ENCODE results near the gene LMO4. TPM values are rescaled to one million over a fixed set of nuclear protein-coding genes. Genes with fewer than 3 reads are reported as not detected.
A peak's percentile ranks its signal among the peaks of the same experiment; 100 is the strongest.

The LMO4 gene
- total RNA-seq, 1 experiment from 2014 or later: 48.4 TPM

DNA sequence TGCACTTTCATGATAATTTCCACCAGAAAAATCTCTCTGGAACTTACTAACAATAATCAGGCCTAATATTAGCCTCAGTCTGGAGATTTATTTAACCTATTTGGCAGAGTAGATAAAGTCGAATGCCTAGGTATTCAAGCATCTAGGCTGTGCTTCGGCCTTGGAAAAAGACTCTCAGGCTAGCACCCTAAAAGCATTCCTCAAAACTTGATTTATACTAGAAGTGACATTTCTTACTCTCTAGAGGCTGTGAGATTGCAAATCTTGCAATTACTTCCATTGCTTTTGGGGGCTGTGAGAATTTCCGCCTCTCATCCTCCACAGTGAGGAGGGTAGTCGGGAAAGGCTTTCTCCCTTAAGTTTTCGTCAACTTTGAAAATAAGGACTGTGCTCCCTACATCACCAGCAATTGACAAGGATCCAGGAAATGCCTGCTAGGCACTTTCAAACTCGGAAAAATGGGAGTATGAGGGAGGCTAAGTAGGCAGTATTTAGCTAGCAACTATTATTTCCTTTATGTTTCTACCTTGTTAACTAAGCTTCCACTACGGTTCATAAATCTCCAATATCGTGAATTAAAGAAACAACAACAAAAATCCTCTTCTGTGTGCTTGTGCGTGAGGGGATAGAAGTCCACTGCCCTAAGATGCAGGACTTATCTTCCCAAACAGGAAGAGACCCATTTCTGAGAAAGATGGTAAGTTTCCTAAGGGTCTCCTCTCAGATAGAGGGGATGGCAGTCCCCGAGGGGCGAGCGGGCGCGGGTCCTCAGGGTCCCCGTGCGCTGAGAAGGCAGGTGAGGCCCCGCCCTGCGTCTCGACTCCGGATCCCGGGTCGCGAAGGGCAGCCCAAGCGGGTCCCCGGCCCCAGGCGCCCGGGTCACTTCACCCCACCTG is 1.1 kb upstream of the LMO4 start:
- DNase-seq (ENCODE audit: low read depth): no peak

DNA sequence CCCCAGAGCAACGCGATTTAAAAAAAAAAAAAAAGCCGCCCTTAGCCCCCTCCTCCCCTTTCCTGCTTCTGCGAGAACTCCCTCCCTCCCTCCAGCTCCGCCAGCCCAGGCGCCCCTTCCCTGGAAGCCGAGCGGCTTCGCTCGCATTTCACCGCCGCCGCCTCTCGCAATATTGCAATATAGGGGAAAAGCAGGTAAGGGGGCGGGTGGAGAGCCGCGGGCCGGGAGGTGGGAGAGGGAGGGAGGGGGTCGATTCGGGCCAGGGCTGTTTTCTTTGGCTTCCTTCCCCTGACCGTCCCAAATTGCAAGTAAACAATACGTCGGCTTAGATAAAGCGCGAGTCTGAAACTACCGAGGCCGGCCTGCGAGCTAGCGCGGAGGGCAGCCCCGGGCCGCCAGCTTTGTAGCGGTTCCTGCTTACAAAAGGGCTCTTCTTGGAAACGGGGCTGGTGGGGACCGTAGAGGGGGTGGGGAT is 408 bp downstream of the LMO4 start:
- DNase-seq (ENCODE audit: low read depth): peak; percentile 72

DNA sequence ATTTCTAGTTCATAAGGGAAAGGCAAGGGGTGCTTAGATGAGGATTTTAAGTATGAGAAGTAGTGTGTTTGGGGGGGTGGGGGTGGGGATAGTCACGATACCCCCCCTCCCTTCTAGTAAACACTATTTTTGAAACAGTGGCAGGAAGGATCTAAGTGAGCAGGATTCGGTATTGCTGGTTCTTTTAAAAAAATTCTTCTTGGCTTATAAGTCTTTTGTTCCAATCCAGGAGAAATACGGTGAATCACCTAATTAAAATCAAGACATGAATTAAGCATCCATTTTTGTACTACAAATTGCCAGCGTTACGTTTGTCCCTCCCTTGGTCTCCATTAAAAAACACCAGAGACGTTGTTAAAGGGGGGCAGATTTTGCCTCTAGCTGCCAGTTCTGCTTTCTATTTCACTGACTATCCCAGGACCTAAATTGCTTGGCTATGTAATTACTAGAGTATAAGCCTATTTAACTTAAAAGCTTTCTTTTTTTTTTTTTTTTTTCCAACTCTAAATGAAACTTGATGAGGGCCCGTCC is 911 bp downstream of the LMO4 start:
- peak; percentile 30 for DNase-seq (ENCODE audit: low read depth)

DNA sequence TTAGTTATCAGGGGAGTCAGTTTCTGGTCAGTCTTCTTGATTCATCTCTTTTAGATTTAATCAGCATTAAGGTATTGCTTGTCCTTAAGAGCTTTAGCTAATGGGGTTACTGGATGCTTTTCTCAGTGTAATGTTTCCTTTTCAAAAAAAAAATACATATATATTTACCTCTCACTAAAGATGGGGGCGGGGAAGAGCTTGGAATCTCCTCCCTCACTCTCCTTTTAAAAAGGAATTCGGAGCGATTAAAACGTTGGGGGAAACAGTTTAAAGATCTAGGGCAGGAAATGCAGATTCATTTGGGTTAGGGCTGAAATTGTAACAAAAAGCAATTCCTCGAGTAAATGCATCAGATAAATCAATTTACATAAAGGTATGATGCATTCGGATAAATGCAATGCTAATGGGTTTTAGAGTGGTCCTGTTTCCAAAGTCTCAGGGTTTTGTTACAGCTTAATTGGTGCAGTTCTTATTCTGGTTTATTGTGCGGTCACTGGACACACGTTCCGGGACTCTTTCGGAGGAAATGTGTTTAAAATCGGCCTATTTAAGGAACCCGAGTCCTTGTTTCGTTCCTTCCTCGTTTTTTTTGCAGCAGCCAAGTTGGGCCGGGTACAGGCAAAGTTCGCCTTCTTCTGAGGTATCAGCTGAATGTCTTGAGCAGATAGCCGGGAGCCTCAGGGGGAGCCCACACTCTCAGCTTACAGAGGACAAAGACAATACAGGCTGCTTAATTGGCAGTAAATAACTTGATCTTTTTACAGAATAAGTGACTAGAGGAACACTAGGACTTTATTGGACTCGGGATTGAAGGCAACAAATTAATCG is 1.6 kb downstream of the LMO4 start:
- peak; percentile 46 for DNase-seq (ENCODE audit: low read depth)

DNA sequence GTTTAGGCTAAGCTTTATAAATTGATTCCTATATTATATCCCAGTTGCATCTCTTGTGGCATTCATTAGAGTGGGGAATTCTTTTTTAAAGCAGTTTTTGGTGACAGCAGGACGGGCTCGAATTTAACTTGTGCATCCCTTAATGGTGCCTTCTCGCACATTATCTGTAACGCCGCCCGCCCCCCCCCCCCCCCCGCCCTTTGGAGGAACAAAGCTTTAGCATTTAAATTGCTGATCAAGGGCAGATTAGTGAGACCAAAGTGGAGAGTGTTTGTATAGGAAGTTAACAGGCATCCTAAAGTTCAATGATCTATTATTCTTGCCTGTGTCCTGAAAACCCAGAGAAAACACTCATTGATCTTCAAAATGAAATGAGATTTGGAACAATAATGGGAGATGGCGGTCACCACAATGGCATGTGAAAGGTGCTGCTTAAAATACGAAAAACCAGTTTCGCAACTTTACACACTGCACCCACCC is 2.2 kb downstream of the LMO4 start:
- DNase-seq (ENCODE audit: low read depth): no peak

DNA sequence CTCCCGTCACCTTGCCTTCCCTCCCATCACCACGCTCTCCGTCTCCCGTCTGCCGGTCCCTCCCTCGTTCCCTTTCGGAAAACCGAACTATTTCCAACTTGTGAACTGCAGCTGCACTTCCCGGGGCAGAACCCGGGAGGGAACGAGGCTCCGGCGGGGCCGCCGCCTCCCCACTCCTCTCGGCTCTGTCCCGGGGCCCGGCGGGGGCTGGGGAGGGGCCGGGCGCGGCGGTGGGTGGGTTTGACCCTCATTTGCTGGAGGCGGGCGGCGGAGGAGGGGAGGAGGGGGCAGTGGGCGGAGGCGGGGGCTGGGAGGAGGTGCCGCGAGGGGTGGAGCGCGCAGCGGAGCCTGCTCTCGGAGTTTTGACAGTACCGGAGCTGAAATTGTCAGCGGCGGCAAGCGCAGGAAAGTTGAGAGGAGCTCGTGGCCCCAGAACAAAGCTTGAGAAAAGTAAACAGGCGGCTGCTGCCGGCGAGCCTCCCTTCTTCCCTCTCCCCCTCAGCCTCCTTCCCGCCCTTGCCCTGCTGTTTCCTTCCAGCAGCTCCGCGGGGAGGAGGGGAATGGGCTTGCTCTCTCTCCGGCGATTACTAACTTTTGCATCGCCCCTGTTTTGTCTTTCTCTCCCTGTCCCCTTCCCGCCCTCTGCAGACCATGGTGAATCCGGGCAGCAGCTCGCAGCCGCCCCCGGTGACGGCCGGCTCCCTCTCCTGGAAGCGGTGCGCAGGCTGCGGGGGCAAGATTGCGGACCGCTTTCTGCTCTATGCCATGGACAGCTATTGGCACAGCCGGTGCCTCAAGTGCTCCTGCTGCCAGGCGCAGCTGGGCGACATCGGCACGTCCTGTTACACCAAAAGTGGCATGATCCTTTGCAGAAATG is 2.9 kb downstream of the LMO4 start:
- peak; percentile 80 for DNase-seq (ENCODE audit: low read depth)

DNA sequence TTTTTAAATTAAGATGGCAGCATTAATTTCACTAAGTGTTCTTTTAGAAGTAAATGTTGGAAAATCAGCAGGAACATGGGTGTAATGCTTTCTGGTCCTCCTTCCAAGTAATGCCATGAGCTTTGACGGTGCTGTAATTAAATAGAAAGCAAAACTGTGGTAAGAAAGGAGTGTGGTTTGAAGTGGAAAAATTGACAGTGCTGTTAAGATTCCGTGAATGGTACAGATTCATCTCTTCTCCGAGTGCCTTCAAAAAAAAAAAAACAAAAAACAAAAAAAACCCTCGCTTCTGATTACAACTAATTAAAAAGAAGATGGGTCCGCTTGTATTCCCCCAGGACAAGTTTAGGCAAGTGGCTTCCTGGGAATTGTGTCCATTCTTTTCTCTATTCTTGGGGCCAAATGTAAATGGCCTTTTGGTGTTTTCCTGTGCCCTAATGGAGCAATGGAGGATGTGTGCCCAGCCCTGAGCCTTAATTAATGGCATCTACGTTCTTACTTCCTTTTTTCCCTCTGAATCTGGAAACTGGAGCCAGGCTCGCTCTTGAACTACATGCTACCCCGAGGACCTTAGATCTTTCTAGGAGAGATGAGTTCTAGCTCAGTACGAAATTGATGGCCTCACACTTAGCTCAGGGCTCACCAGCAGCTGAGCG is 5.1 kb downstream of the LMO4 start:
- DNase-seq (ENCODE audit: low read depth): no peak

DNA sequence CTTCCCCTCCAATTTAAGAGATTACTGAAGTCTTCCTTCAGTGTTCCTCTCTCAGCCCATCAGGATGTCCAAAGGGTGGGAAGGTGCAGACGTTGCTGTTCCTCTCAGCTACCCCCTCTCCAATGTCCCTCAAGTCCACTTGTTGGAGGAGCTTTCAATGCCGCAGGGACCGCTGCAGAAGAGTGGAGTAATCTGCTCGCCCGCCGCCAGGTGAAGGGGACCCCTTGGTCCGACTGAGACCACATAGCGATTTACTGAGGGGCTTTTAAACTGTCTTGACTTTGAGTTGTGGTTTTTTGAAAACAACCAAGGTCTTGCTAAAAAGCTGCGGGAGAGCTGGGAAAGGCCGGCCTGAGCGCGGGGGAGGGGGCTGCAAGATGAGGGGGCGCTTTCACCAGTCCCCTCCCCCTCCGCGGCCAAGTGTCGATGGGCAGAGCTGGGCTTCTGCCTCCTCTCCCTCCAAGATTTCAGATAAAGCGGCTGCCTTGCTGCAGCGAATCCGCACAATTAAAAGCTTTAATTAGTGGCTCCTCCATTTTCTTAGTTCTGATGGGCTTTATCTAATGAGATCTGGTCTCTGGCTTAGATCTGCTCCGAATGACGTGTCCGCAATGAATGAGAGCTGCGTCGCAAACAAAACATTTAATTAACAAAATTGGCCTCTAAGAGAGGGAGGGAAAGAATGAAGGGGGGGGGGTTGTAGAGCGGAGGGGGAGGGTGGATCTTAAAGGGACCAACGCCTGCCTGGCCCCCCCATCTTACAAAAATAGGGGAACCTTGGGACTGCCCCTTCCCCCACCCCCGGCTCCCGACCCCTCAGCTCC is 5.9 kb downstream of the LMO4 start:
- peak; percentile 36 for DNase-seq (ENCODE audit: low read depth)

DNA sequence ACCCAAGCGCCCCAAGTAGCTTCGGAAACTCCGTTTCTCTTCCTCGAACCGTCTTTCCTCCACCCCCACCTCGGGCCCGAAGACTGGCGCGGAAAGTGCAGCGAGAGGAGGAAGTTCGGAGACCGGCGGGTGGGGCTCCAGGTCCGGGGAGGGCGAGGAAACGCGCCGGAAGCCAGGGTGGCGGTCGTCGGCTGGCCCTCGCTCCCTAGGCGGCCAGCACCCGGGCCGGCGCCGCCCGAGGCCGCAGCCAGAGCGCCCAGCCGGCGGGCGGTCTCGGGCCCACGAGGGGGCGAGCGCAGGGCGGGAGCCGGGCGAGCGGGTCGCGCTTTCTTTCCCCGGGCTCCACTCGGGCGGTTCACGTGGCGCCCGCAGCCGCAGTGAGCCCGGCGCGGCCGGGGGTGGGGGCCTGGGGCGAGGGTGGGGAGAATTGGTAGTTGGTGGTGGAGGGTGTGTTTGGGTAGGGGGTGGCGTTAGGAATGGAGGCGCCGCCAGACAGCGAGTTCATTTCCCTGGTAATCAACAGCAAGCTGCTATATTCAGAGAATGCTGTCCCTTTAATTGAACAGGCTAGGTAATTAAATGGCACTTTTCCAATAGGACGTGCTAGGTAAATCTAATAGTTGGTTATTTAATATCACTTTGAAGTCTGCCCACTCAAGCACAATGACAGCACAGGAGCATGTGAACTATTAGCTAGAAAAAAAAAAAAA is 6.7 kb downstream of the LMO4 start:
- DNase-seq (ENCODE audit: low read depth): peak; percentile 82

DNA sequence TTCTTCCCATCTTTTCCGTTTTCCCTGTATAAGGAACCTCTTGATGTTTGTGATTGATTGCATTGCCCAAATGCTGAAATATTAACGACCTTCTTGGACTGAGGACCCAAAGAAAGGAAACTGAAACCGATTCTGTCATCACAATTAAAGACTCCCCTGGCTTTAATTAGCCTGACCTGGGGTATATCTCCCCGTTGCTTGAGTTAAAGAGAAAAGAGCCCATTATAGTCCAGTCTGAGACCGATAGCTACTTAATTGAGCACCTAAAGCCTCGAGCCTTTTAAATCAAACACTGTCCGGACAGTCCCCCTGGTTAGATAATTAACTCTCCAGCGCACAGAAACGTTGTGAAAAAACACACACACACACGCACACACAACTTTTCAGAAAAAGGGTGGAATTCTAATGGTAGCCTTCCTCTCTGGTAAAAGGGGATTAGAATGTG is 8.0 kb downstream of the LMO4 start:
- DNase-seq (ENCODE audit: low read depth): no peak

DNA sequence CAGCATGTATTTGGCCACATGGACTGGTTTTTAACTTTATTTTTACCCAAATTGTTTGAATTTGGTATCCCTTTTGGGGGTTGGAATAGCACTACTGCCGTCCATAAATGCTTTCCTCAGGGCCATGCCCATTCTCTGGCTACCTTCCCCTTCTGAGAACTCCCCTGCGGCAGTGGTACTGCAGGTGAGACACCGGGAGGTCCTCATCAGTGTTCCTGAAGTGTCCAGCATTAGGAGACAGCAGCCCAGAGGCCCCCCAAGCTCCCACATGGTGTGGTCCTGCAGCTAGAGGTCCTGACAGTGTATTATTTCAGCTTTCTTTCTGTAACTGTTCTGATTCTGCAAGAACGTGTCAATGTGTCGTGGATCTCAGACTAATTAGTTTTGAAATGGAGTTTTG is 8.9 kb downstream of the LMO4 start:
- DNase-seq (ENCODE audit: low read depth): no peak

DNA sequence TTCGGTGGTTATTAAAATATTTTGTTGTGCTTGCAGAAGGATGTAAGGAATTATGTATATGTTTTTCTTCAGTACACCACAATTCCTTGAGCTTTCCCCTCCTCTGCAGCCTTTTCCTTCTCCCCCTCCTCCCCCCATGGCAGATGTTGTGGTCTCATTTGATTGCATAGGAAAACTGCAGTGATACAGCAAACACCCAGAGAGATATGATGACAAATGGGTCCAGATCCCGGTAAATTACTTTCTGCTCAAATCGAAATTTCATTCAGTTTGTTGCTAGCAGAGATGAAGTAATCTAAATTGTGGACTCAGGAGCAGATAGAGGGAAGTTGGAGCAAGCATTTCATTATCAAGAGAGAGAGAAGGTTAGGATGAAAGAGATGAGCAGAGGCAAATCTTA is 9.9 kb downstream of the LMO4 start:
- no peak for DNase-seq (ENCODE audit: low read depth)

DNA sequence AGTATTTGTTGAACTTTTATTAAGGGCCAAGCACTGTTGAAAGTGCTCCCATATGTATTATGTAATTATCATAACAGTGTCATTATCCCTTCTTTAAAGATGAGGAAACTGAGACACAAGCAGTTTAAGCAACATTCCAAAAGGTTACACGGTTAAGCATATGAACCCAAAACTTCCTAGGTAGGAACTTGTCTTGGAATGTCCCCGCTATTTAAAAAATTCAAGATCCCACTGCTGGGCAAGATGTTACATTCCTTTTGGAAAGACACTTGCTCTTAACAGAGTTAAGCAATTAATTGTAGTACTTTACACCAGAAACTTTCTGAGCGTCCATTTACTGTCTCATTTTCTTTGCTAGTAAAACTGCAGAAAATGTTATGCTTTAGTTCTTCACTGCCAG is 15.6 kb downstream of the LMO4 start:
- no peak for DNase-seq (ENCODE audit: low read depth)

DNA sequence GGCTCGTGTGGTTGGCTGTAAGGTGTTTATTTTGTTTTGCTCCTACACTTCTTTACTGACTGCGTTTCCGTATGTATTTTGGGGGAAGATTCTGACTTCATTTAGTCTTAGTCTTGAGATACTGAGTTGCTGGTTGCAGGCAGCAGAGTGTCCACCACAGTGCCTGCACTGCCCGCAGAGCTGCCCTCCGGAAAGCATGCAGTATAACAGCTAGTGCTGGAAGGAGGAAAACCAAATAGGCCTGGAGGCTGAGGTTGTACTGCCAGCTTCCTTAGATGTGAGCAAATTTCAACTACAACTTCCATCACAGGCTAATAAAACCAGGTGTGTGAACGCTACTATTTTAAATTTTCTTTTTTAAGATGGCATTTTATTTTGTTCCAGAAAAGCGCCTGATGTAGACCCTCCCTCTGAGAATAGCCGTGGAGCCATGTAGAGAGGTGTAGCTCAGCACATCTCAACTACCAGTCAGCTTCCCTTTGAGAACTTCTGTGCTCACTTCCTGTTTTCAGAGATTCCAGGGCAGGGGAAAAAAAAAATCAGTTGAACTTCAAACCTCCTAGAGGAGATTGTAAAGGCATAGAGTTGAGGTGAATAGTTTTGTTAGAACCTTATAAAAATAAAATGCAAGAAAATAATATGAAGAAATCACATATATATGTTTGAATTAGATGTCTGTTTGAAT is 17.6 kb downstream of the LMO4 start:
- no peak for DNase-seq (ENCODE audit: low read depth)

DNA sequence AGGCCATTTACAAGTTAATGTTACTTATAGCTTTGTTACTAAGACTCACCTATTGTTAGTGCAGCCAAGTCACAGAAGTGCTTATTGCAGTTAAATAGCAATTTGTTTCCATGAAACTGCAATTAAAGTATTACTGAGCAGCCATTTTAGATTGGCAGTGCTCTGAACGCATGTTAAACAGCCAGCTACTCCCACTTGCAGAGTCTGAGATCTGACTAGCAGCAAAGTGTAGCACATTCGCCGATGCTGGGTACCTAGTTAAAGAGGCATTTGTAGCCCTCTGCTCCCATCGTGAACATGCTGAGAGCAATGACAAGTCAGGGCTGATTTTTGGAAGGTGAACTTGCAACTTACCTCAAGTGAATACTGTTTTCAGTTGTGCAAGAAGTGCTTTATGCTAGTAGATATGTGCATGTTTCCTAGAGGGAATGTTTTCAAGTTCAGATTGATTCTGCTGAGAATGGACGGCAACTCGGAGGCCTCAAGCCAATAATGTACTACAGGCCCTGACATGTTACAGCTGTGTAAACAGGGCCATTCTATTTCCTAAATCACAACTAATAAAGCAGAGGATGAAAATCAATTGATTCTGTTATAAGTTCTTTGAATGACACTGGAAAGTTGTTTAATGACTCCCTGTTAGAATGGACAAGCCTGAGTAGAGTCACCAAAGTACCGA is 19.8 kb downstream of the LMO4 start:
- no peak for DNase-seq (ENCODE audit: low read depth)

DNA sequence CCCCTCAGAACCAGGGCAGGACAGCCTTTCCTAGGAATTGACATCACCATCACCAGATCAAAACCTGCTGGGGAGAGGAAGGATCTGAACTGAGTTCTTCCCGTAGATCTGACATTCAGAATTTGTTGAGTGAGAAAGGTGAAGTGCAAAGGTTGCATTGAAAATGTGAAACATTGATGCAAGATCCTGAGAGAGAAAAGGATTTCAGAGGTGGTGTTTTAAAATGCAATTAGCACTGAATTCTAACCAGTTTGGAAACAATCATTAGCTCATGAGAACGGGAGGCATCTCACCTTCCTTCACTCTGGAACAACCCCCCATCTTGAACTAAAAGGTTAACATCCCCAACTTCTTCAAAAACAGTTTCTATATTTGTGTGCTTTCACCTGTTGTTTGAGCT is 20.4 kb downstream of the LMO4 start:
- DNase-seq (ENCODE audit: low read depth): no peak

DNA sequence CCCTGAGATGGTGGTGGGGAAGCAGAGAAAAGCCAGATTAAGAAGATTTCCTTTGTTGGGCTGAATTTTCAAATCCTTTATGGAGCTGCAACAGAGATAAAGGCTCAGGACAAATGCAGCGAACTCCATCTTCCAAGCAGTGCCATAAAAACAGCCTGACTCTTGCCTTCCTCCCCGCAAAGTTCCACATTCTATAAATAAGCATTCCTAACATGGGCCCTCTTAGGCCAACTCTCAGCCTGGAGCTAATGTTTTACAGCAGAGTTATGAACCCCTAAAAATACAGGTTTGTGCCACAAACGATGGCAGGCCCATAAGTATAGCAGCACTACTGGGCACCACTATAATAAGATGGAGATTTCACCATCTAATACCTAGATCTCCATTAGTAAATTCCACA is 27.2 kb downstream of the LMO4 start:
- no peak for DNase-seq (ENCODE audit: low read depth)

DNA sequence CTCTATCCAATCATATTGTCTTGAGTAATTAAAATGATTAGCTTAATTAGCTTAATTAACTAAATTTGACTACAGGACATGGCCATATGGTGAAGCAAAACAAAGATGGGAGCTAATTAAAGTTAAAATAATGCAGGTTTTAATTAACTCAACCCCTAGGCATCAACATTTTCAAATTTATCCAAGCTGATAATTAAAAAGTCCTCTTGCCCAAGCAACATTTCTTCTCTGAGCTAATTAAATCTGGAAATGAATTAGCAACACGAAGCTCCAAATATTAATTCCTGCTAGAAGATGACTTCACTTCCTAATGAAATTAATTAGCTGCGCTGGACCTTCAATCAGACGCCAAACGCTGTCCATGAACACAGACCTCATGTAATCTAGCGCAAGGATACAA is 27.9 kb downstream of the LMO4 start:
- no peak for DNase-seq (ENCODE audit: low read depth)
